Naive B cell (primary cell): Measurements from ENCODE around the gene TBC1D4. TPM values are rescaled to one million over a fixed set of nuclear protein-coding genes. Genes with fewer than 3 reads are reported as not detected.

ENCODE experiments used
- ATAC-seq, 2 donors: fragments of 150-1000 bp; cut with Tn5 transposase; 2 replicates each; pipeline ENCODE4 v1.10.0; 2021; ENCODE audit warnings: low read depth in 2 of 2, mild to moderate bottlenecking in 2 of 2, moderate library complexity in 2 of 2
- DNase-seq: peaks from one replicate; pipeline ENCODE4 v3.0.0; 2022
- H3K27ac Mint-ChIP-seq, 6 donors: one replicate each; pipeline ENCODE4 v1.8.0; 2020 to 2022; ENCODE audit warnings: mild to moderate bottlenecking in 6 of 6, mixed read lengths in 6 of 6, moderate library complexity in 5 of 6, inconsistent platforms in 2 of 6
- H3K27me3 Mint-ChIP-seq, 3 donors: one replicate each; pipeline ENCODE4 v1.8.0; 2021 to 2022; ENCODE audit warnings: mixed read lengths in 3 of 3, mild to moderate bottlenecking in 1 of 3
- H3K36me3 Mint-ChIP-seq, 2 donors: one replicate each; pipeline ENCODE4 v1.8.0; 2020 to 2022; ENCODE audit warnings: mixed read lengths in 2 of 2, inconsistent platforms in 1 of 2, mild to moderate bottlenecking in 1 of 2
- H3K4me1 Mint-ChIP-seq, 3 donors: one replicate each; pipeline ENCODE4 v1.8.0; 2020 to 2022; ENCODE audit warnings: mixed read lengths in 3 of 3, inconsistent platforms in 1 of 3, mild to moderate bottlenecking in 1 of 3, moderate library complexity in 1 of 3
- H3K4me3 Mint-ChIP-seq, 8 donors: one replicate each; pipeline ENCODE4 v1.8.0; 2020 to 2022; ENCODE audit warnings: mild to moderate bottlenecking in 8 of 8, mixed read lengths in 8 of 8, moderate library complexity in 8 of 8, inconsistent platforms in 2 of 8
- H3K9me3 Mint-ChIP-seq, 7 donors: one replicate each; pipeline ENCODE4 v1.8.0; 2020 to 2022; ENCODE audit warnings: mixed read lengths in 7 of 7, mild to moderate bottlenecking in 5 of 7, inconsistent platforms in 2 of 7, moderate library complexity in 1 of 7
- polyA plus RNA-seq, 6 donors: library from polyadenylated mRNA; unstranded; fragments of 300-500 nt; fragmentation: Illumina TruSeq; gene quantifications; one replicate each; pipeline ENCODE4 v1.2.3, GENCODE V29; 2021; ENCODE audit warnings: low read depth in 6 of 6

Gene TBC1D4
- polyA plus RNA-seq, 6 donors from 2014 or later = 0.10 to 1.4 (median 0.30) TPM

DNA sequence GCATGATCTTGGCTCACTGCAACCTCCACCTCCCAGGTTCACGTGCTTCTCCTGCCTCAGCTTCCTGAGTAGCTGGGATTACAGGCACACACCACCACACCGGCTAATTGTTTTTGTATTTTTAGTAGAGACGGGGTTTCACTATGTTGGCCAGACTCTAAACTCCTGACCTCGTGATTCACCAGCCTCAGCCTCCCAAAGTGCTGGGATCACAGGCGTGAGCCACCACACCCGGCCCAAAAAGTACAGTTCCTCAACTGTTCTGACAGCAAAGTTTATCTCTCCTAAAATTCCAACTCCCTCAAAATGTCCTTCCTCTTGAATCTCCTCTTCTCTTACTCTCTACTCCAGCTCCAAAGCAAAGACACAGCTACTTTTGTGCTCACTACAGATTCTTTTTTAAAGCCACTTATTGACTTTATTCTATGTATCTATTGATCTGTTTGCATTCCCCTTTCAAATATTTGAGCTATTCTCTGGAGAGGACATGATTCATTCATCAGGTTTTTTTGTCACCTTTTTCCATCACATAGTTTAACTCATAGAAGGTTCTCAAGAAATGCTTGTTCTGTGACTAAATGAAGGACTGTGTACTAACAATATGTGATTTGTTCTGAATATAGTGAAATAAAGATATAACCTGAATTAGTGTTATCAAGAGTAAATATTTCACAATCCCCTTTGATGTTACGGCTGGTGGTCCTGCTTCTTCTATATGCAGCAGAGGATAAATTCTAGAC is 142.2 kb downstream of the TBC1D4 start:
- no peak for DNase-seq
- Mint-ChIP-seq H3K36me3 (no peaks in the 10 kb centered on the region), H3K9me3 (no peaks in the 10 kb centered on the region), H3K4me3 (no peak overlapping the region), H3K4me1 (peaks cover 5 to 9% (median 7%) of the 10 kb centered on the region in 3 donors), H3K27me3 (no peaks in the 10 kb centered on the region), H3K27ac (peak overlapping the region in 2 of 6 donors; percentile 12 to 49)
- ATAC-seq = no peak

DNA sequence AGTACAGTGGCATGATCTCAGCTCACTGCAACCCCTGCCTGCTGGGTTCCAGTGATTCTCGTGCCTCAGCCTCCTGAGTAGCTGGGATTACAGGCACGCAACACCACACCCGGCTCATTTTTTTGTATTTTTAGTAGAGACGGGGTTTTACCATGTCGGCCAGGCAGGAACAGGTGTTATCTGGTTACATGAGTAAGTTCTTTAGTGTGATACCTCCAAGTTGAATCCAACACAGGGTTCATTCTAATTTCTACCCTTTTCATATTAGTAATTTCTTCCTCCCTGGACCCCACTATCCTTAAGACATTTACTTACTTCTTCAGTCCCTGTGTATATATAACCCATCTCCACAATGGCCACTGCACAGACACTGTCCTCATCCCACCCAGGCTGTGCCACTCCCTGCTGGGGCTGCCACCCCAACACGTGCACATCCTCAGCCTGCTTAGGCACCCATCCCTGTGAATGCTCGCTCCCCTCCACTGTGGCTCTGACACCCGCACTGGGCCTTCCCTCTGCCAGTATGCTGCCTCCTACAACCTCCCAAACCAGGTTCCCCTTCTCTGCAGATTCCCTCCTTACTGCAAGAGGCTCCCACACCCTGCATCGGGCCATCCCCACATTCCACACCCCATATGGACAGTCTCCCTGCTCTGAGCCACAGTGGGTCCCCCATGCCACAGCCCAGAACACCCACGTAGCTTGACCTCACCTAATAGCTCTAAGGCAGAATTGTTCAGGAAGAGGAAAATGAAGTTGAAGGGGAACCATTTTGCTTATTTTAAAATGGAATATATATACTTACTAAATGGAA is 147.1 kb downstream of the TBC1D4 start:
- H3K36me3 Mint-ChIP-seq = no peaks in the 10 kb centered on the region
- H3K4me1 Mint-ChIP-seq = no peaks in the 10 kb centered on the region
- no peaks in the 10 kb centered on the region for H3K9me3 Mint-ChIP-seq
- DNase-seq (no peak), ATAC-seq (no peak)
- H3K4me3 Mint-ChIP-seq = no peak overlapping the region
- no peaks in the 10 kb centered on the region for H3K27me3 Mint-ChIP-seq
- peak overlapping the region in 1 of 6 donors; percentile 86 for H3K27ac Mint-ChIP-seq

DNA sequence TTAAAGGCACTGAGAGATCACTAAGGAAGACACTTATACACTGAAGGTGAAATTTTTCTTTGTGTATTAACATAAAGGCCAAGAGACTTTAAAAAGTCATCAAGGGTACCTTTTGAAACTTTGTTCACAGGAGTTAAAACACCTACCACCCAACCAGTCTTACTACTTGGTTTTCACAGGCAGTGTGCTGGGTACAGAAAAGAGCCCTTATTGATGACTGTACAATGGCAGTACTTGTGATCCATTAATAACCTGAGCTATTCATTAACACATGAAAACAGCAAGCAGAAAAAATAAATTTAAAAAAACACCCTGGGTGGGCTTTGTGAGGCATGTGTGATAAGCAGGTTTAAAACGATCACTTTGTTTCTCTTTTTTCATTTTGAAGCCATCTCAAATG is 148.9 kb downstream of the TBC1D4 start:
- H3K4me1 Mint-ChIP-seq = no peaks in the 10 kb centered on the region
- H3K27ac Mint-ChIP-seq = no peak overlapping the region
- no peaks in the 10 kb centered on the region for H3K9me3 Mint-ChIP-seq
- H3K27me3 Mint-ChIP-seq = no peaks in the 10 kb centered on the region
- no peak overlapping the region for H3K4me3 Mint-ChIP-seq
- DNase-seq = no peak
- no peaks in the 10 kb centered on the region for H3K36me3 Mint-ChIP-seq
- no peak for ATAC-seq

- Mint-ChIP-seq H3K36me3 (no peaks in the 10 kb centered on the region), H3K27me3 (no peaks in the 10 kb centered on the region), H3K9me3 (no peaks in the 10 kb centered on the region), H3K27ac (no peak overlapping the region), H3K4me3 (no peak overlapping the region), H3K4me1 (peaks cover 3 to 6% (median 3%) of the 10 kb centered on the region in 3 donors)
- DNase-seq (no peak), ATAC-seq (no peak)
Observed at GRCh38 chr13:75331792-75332349, 150.1 kb downstream of the TBC1D4 start.

DNA sequence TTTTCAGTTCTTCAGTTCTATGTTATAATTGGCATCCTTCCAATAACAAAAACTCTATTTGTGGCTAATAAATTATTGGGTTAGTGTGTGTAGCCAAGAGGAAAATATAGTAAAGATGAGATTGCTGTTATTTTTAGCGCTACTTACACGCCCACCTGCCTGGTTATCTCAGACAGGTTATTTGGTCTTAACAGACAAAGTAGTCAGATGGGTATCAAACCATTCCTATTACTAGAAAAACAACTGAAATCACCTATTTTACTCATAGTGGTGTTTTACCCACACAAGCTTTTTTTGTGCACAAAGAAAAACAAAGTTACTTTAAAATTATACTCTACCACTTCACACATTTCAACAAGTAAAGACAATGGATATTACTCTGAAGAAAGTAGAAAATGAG is 151.2 kb downstream of the TBC1D4 start:
- ATAC-seq = no peak
- H3K36me3 Mint-ChIP-seq = no peaks in the 10 kb centered on the region

DNA sequence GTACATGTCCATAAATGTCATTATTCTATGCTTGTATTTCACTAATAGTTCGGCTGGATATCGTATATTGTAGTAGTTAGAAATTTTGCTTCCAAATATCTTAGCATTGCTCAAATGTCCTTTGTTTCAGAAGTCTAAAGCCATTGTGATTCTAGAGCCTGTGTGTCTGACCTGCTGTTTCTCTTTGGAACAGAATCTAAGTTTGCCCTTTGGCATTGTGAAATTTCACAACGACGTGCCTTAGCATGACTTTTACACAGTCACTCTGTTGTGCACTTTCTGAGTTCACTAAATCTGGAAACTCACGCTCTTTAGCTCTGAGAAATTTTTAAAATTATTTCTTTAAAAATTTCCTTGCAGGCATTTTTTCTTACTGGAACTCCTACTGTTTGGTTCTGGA is 152.2 kb downstream of the TBC1D4 start:
- no peak for DNase-seq
- peaks cover 13 to 16% (median 14%) of the 10 kb centered on the region in 3 donors for H3K4me1 Mint-ChIP-seq
- no peaks in the 10 kb centered on the region for H3K9me3 Mint-ChIP-seq
- no peaks in the 10 kb centered on the region for H3K27me3 Mint-ChIP-seq
- ATAC-seq = no peak
- H3K27ac Mint-ChIP-seq = no peak overlapping the region
- H3K36me3 Mint-ChIP-seq = no peaks in the 10 kb centered on the region
- no peak overlapping the region for H3K4me3 Mint-ChIP-seq

More for the DNA sequence above, 151.2 kb downstream of the TBC1D4 start:
- H3K9me3 Mint-ChIP-seq = no peaks in the 10 kb centered on the region
- H3K4me3 Mint-ChIP-seq = no peak overlapping the region
- H3K27ac Mint-ChIP-seq = no peak overlapping the region
- DNase-seq = no peak
- H3K27me3 Mint-ChIP-seq = no peaks in the 10 kb centered on the region
- H3K4me1 Mint-ChIP-seq = peaks cover 13 to 16% (median 14%) of the 10 kb centered on the region in 3 donors

DNA sequence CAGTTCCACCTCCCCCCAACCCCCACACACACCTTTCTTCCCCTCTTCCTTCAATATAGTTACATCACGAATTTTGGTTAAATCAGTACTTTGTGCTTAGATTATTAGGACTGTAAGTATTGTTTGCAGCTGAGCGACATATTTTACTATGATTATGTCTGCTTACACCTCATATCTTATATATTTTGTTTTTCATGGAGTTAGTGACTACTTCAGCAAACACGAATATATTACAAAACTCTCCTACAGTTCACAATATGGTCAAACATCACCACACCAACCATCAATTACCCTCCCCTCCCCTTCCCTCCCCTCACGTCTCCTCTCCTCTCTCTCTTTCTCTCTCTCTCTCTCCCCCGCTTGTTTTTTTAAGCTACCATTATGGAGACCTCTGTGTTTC is 152.9 kb downstream of the TBC1D4 start:
- Mint-ChIP-seq H3K27me3 (no peaks in the 10 kb centered on the region), H3K36me3 (no peaks in the 10 kb centered on the region), H3K9me3 (no peaks in the 10 kb centered on the region), H3K27ac (no peak overlapping the region), H3K4me1 (peaks cover 13 to 17% (median 14%) of the 10 kb centered on the region in 3 donors), H3K4me3 (no peak overlapping the region)
- no peak for DNase-seq
- ATAC-seq = no peak

DNA sequence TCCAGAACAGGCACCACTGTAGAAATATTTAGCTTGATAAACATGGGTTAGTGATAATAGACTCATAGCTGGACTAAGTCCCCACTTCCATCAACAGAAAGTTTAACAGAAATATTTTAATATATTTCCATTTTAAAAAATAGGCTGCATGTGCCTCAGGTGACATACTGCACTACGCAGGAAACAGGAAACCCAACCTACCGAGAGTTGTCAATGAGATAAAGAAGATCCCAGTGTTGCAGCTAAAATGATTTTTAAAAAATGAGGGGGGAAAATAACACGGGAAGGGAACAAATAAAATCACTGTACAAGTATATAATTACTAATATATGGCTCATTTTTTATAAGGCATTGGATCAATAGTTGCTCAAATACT is 154.8 kb downstream of the TBC1D4 start:
- peak overlapping the region; percentile 72 to 91 (median 84) for H3K4me3 Mint-ChIP-seq
- ATAC-seq (peak; percentile 8 to 19), DNase-seq (peak; percentile 0)
- H3K27me3 Mint-ChIP-seq = no peaks in the 10 kb centered on the region
- no peaks in the 10 kb centered on the region for H3K9me3 Mint-ChIP-seq
- H3K4me1 Mint-ChIP-seq = peaks cover 13 to 19% (median 14%) of the 10 kb centered on the region in 3 donors
- H3K27ac Mint-ChIP-seq = peak overlapping the region in 3 of 6 donors; percentile 51 to 96 (median 80)
- no peaks in the 10 kb centered on the region for H3K36me3 Mint-ChIP-seq

GRCh38 chr13:75326173-75327134 is 155.5 kb downstream of the TBC1D4 start:
- H3K4me1 Mint-ChIP-seq = peaks cover 13 to 19% (median 14%) of the 10 kb centered on the region in 3 donors
- peak; percentile 91 to 94 for ATAC-seq
- no peaks in the 10 kb centered on the region for H3K36me3 Mint-ChIP-seq
- DNase-seq = peak; percentile 14
- peak overlapping the region; percentile 72 to 91 (median 84) for H3K4me3 Mint-ChIP-seq
- no peaks in the 10 kb centered on the region for H3K27me3 Mint-ChIP-seq
- H3K27ac Mint-ChIP-seq = peak overlapping the region; percentile 4 to 96 (median 86)
- H3K9me3 Mint-ChIP-seq = no peaks in the 10 kb centered on the region

GRCh38 chr13:75325711-75326110 is 156.3 kb downstream of the TBC1D4 start:
- peaks cover 13 to 19% (median 14%) of the 10 kb centered on the region in 3 donors for H3K4me1 Mint-ChIP-seq
- H3K36me3 Mint-ChIP-seq = no peaks in the 10 kb centered on the region
- peak overlapping the region in 4 of 8 donors; percentile 82 to 86 (median 84) for H3K4me3 Mint-ChIP-seq
- no peak for DNase-seq
- no peak for ATAC-seq
- H3K9me3 Mint-ChIP-seq = no peaks in the 10 kb centered on the region
- H3K27ac Mint-ChIP-seq = peak overlapping the region in 4 of 6 donors; percentile 80 to 94 (median 86)
- H3K27me3 Mint-ChIP-seq = no peaks in the 10 kb centered on the region

- H3K4me3 Mint-ChIP-seq = no peak overlapping the region
- no peaks in the 10 kb centered on the region for H3K27me3 Mint-ChIP-seq
- H3K4me1 Mint-ChIP-seq = peaks cover 13 to 19% (median 14%) of the 10 kb centered on the region in 3 donors
- H3K27ac Mint-ChIP-seq = no peak overlapping the region
- no peak for ATAC-seq
- H3K36me3 Mint-ChIP-seq = no peaks in the 10 kb centered on the region
- H3K9me3 Mint-ChIP-seq = no peaks in the 10 kb centered on the region
- DNase-seq = no peak
Observed at GRCh38 chr13:75324413-75324940, 157.5 kb downstream of the TBC1D4 start.

DNA sequence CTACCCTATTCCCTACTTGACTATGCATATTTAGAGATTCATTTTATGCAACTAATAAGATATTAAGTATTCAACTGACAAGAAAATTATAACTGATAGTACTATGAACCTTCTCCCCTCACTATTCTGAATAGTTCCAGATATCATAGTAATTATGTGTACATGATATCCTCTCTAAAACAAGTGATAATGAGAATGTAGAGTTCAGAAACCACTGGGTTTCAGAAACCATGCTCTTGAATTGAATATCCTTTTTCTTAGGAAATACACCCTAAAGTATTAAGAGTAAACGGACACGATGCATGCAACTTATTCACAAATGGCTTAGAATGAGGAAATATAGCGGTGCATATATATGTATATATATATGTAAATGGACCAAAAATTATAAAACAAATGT is 160.9 kb downstream of the TBC1D4 start:
- Mint-ChIP-seq H3K4me1 (peaks cover 2 to 5% (median 2%) of the 10 kb centered on the region in 3 donors), H3K27me3 (no peaks in the 10 kb centered on the region), H3K36me3 (no peaks in the 10 kb centered on the region), H3K27ac (no peak overlapping the region), H3K4me3 (no peak overlapping the region), H3K9me3 (no peaks in the 10 kb centered on the region)
- ATAC-seq (no peak), DNase-seq (no peak)
